NB4 (cell line): ENCODE results near the gene PCARE.

Source experiments
- MYC ChIP-seq: IDR thresholded peaks from 2 replicates; pipeline ENCODE4 v1.6.1; 2011; ENCODE audit warnings: low read depth, low read length
- POLR2A ChIP-seq: IDR thresholded peaks from 2 replicates; pipeline ENCODE4 v1.6.1; 2011; ENCODE audit warnings: mild to moderate bottlenecking; ENCODE audit not compliant: insufficient read length; ENCODE audit errors: extremely low read depth
- TF ChIP-seq, protein P1 (sequence below): IDR thresholded peaks from one replicate; pipeline ENCODE4 v1.5.1; 2012; ENCODE audit warnings: low read depth, low read length
- TF ChIP-seq, protein P2 (sequence below): IDR thresholded peaks from 2 replicates; pipeline ENCODE4 v1.6.1; 2011; ENCODE audit warnings: low read depth, low read length

DNA sequence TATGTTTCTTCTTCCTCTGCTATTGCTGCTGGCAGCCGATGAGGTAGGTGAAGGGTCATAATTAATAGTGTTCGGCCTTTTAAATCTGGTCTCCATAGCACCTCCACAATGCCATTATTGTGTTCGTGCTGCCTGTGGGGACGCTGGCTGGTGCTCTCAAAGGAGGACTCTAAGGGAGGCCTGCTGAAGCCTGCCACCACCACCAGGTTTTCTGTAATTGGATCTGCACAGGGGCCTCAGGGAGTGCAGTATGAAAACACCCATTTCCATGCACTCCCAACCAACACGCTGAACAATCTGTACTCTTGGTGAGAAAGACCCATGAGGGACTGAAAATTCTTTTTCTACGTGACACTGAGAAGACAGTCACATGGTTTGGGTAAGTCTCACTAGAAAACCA, 23.2 kb upstream of the PCARE start:
- TF ChIP-seq, protein P1, sequence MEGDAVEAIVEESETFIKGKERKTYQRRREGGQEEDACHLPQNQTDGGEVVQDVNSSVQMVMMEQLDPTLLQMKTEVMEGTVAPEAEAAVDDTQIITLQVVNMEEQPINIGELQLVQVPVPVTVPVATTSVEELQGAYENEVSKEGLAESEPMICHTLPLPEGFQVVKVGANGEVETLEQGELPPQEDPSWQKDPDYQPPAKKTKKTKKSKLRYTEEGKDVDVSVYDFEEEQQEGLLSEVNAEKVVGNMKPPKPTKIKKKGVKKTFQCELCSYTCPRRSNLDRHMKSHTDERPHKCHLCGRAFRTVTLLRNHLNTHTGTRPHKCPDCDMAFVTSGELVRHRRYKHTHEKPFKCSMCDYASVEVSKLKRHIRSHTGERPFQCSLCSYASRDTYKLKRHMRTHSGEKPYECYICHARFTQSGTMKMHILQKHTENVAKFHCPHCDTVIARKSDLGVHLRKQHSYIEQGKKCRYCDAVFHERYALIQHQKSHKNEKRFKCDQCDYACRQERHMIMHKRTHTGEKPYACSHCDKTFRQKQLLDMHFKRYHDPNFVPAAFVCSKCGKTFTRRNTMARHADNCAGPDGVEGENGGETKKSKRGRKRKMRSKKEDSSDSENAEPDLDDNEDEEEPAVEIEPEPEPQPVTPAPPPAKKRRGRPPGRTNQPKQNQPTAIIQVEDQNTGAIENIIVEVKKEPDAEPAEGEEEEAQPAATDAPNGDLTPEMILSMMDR: no peak
- TF ChIP-seq POLR2A (no peak), MYC (no peak)
- TF ChIP-seq, protein P2, sequence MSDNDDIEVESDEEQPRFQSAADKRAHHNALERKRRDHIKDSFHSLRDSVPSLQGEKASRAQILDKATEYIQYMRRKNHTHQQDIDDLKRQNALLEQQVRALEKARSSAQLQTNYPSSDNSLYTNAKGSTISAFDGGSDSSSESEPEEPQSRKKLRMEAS: no peak
